ENCODE data around the gene ALDH16A1.

ALDH16A1 gene

DNA sequence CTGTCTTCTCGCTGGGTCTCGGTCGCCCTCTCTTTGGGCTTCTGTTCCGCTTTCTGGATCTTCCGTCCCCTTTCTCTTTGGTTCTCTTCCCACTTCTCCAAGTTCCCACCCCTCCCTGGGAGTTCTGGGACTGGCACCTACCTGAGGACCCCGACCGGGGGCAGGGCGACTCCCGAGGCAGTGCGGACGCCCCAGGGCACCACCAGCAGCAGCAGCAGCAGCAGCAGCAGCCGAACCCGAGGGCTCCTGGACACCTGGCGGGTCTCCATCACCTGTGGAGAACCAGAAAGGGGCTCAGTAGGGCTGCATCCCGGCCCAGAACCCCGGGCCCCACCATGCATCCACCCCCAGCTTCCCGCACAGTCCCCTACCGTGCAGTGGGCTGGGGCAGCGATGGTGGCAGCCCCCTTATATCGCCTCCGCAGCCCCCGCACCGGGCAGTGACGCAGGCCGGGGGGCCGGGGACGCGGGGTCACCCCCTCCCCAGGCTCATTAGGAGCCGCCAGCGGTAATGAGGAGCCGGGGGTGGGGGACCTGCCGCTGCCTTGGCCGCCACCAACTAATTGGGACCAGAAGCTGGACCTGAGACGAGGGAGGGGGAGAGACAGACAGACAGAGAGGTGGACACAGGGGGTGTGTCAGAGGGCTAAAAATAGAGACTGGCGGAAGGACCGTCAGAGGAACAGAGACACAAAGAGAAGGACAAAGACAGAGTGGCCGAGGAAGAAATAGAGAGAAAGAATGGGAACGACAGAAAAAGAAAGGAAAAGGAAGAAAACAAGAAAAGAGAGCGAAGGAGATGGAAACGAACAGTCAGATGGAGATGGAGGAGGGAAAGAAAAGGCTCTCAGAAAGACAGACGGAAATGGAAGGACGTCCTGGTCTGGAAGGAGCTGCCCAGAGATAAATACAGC is 29.7 kb upstream of the ALDH16A1 start, which contains the start of gene PTH2:
TSS of gene PTH2 (minus strand) at position 371 of the 914 bp plus-strand sequence. CDS start at position 269, 102 bp downstream.
- no peak within 1 kb of the TSS for H3K27ac ChIP-seq (replicated peaks; ENCODE audit: low read length)
- WGBS, 2 donors (ENCODE audit: extremely low coverage in 2 of 2, insufficient read length in 2 of 2, insufficient replicate concordance in 1 of 2) = no CpG with 5 or more reads among the region's 42 CpGs

DNA sequence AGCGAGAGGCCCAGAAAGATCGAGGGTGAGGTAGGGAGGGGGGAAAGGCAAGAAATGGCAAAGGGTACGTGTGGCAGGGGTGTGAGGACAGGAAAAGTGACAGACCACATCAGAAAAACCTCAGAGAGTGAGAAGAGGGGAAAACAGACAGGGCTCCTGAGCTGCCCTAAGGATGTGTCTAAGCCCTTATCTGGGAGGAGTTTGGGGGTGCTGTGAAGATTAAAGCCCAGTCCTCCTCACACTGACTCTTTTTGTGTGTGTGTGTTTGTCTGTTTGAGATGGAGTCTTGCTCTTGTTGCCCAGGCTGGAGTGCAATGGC is 29.1 kb upstream of the ALDH16A1 start:
- no peak for DNase-seq (ENCODE audit: low spot score)
- no peak overlapping the region for H3K4ac ChIP-seq (ENCODE audit: low read length)
- no peak overlapping the region for H3K14ac ChIP-seq (ENCODE audit: low read length)
- H2AK5ac ChIP-seq (ENCODE audit: low read depth, low read length) = no peak overlapping the region
- H3K9ac ChIP-seq (ENCODE audit: low read depth, low read length, poor library complexity) = no peak overlapping the region
- peaks cover 21 to 24% of the 10 kb centered on the region in 2 donors for H3K4me1 ChIP-seq (ENCODE audit: control insufficient read depth in 2 of 2, insufficient read depth in 1 of 2, low read depth in 1 of 2, low read length in 2 of 2)
- H3K9me3 ChIP-seq (replicated peaks in 1 of 2; ENCODE audit: control insufficient read depth in 2 of 2, insufficient read depth in 1 of 2, low read depth in 1 of 2, low read length in 2 of 2) = no peaks in the 10 kb centered on the region
- peaks cover 8 to 96% (median 76%) of the 10 kb centered on the region in 3 experiments for H3K27me3 ChIP-seq (ENCODE audit: control insufficient read depth in 3 of 3, insufficient read depth in 3 of 3, low read depth in 1 of 3, low read length in 3 of 3)
- H3K23ac ChIP-seq (ENCODE audit: low read depth, low read length, poor library complexity) = no peak overlapping the region
- peaks cover 2% of the 10 kb centered on the region for H3K79me1 ChIP-seq (ENCODE audit: low read depth, low read length)
- H4K8ac ChIP-seq (ENCODE audit: low read depth, low read length) = no peak overlapping the region
- no peak overlapping the region for H2BK12ac ChIP-seq (ENCODE audit: low read length)
- no peak overlapping the region for H3K27ac ChIP-seq (replicated peaks; ENCODE audit: low read length)
- peak overlapping the region; percentile 97 for H2AFZ ChIP-seq (ENCODE audit: low read length)
- H4K91ac ChIP-seq (ENCODE audit: low read depth, low read length, poor library complexity) = no peak overlapping the region
- no peak overlapping the region for H3K4me3 ChIP-seq (ENCODE audit: low read length in 2 of 2)
- no peak overlapping the region for H2BK5ac ChIP-seq (ENCODE audit: low read length)
- no peak overlapping the region for H2BK15ac ChIP-seq (ENCODE audit: low read length)
- no peak overlapping the region for H2BK120ac ChIP-seq (ENCODE audit: low read depth, low read length)
- no peaks in the 10 kb centered on the region for H3K36me3 ChIP-seq (replicated peaks in 1 of 2; ENCODE audit: control insufficient read depth in 2 of 2, insufficient read depth in 2 of 2, low read length in 2 of 2)
- peak overlapping the region; percentile 85 for H3K4me2 ChIP-seq (ENCODE audit: insufficient read depth, low read length, poor library complexity, severe bottlenecking)
- WGBS, 2 donors (ENCODE audit: extremely low coverage in 2 of 2, insufficient read length in 2 of 2, insufficient replicate concordance in 1 of 2) = no CpG with 5 or more reads among the region's 3 CpGs
- H3K18ac ChIP-seq (ENCODE audit: low read length) = peak overlapping the region; percentile 77

More for the DNA sequence above, 29.7 kb upstream of the ALDH16A1 start, which contains the start of gene PTH2:
- H3K14ac ChIP-seq (ENCODE audit: low read length) = no peak within 1 kb of the TSS
- no peak within 1 kb of the TSS for H2BK120ac ChIP-seq (ENCODE audit: low read depth, low read length)
- H2AFZ ChIP-seq (ENCODE audit: low read length) = peak within 1 kb of the TSS; percentile 97
- H3K4me2 ChIP-seq (ENCODE audit: insufficient read depth, low read length, poor library complexity, severe bottlenecking) = peak within 1 kb of the TSS; percentile 85
- no peak for DNase-seq (ENCODE audit: low spot score)
- peak within 1 kb of the TSS; percentile 93 for H3K18ac ChIP-seq (ENCODE audit: low read length)
- H4K8ac ChIP-seq (ENCODE audit: low read depth, low read length) = no peak within 1 kb of the TSS
- peak within 1 kb of the TSS; percentile 24 to 42 for H3K4me3 ChIP-seq (ENCODE audit: low read length in 2 of 2)
- H2AK5ac ChIP-seq (ENCODE audit: low read depth, low read length) = peak within 1 kb of the TSS; percentile 97
- peaks cover 8 to 97% (median 71%) of the 10 kb centered on the region in 3 experiments for H3K27me3 ChIP-seq (ENCODE audit: control insufficient read depth in 3 of 3, insufficient read depth in 3 of 3, low read depth in 1 of 3, low read length in 3 of 3)
- no peak within 1 kb of the TSS for H2BK12ac ChIP-seq (ENCODE audit: low read length)
- peak within 1 kb of the TSS; percentile 50 for H3K9ac ChIP-seq (ENCODE audit: low read depth, low read length, poor library complexity)
- peaks cover 16 to 19% of the 10 kb centered on the region in 2 donors for H3K4me1 ChIP-seq (ENCODE audit: control insufficient read depth in 2 of 2, insufficient read depth in 1 of 2, low read depth in 1 of 2, low read length in 2 of 2)
- no peak within 1 kb of the TSS for H3K4ac ChIP-seq (ENCODE audit: low read length)
- H3K36me3 ChIP-seq (replicated peaks in 1 of 2; ENCODE audit: control insufficient read depth in 2 of 2, insufficient read depth in 2 of 2, low read length in 2 of 2) = no peaks in the 10 kb centered on the region
- no peaks in the 10 kb centered on the region for H3K79me1 ChIP-seq (ENCODE audit: low read depth, low read length)
- H2BK15ac ChIP-seq (ENCODE audit: low read length) = peak within 1 kb of the TSS; percentile 75
- H2BK5ac ChIP-seq (ENCODE audit: low read length) = peak within 1 kb of the TSS; percentile 68
- H3K9me3 ChIP-seq (replicated peaks in 1 of 2; ENCODE audit: control insufficient read depth in 2 of 2, insufficient read depth in 1 of 2, low read depth in 1 of 2, low read length in 2 of 2) = no peaks in the 10 kb centered on the region
- peak within 1 kb of the TSS; percentile 25 for H4K91ac ChIP-seq (ENCODE audit: low read depth, low read length, poor library complexity)
- peak within 1 kb of the TSS; percentile 58 for H3K23ac ChIP-seq (ENCODE audit: low read depth, low read length, poor library complexity)

DNA sequence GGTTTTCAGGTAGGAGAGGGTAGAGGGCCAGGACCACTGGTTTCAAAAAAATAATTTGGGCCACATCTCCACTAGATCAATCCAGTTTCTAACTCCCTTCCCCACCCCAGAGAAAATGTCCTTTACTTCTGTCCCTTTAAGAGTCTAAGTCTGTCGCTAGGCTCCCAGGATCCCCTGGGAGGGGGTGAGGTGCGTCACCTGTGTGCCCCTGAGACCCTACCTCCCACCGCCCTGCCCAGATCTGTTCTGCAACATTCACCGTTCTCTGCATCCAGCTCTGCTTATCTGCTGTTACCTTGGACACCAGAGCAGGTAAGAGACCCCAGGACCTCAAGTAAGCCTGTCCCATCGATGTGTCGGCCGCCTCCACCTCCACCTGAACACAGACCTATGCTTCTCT is 27.8 kb upstream of the ALDH16A1 start, which contains the start of gene GFY:
TSS of gene GFY (plus strand) at position 211 of the 400 bp plus-strand sequence. CDS start 1,043 bp downstream, outside the sequence.
- no peak within 1 kb of the TSS for H2BK15ac ChIP-seq (ENCODE audit: low read length)
- peak within 1 kb of the TSS; percentile 63 for H2AK5ac ChIP-seq (ENCODE audit: low read depth, low read length)
- H3K4me2 ChIP-seq (ENCODE audit: insufficient read depth, low read length, poor library complexity, severe bottlenecking) = peak within 1 kb of the TSS; percentile 20
- H4K8ac ChIP-seq (ENCODE audit: low read depth, low read length) = no peak within 1 kb of the TSS
- H3K4ac ChIP-seq (ENCODE audit: low read length) = no peak within 1 kb of the TSS
- no peaks in the 10 kb centered on the region for H3K9me3 ChIP-seq (replicated peaks in 1 of 2; ENCODE audit: control insufficient read depth in 2 of 2, insufficient read depth in 1 of 2, low read depth in 1 of 2, low read length in 2 of 2)
- peaks cover 24 to 31% of the 10 kb centered on the region in 2 donors for H3K4me1 ChIP-seq (ENCODE audit: control insufficient read depth in 2 of 2, insufficient read depth in 1 of 2, low read depth in 1 of 2, low read length in 2 of 2)
- H2BK12ac ChIP-seq (ENCODE audit: low read length) = peak within 1 kb of the TSS; percentile 19
- H2AFZ ChIP-seq (ENCODE audit: low read length) = no peak within 1 kb of the TSS
- H3K18ac ChIP-seq (ENCODE audit: low read length) = peak within 1 kb of the TSS; percentile 70
- H3K79me1 ChIP-seq (ENCODE audit: low read depth, low read length) = peaks cover 2% of the 10 kb centered on the region
- H3K4me3 ChIP-seq (ENCODE audit: low read length in 2 of 2) = no peak within 1 kb of the TSS
- no peaks in the 10 kb centered on the region for H3K36me3 ChIP-seq (replicated peaks in 1 of 2; ENCODE audit: control insufficient read depth in 2 of 2, insufficient read depth in 2 of 2, low read length in 2 of 2)
- no peak within 1 kb of the TSS for H4K91ac ChIP-seq (ENCODE audit: low read depth, low read length, poor library complexity)
- no CpG with 5 or more reads among the region's 7 CpGs for whole genome bisulfite sequencing, 2 donors (ENCODE audit: extremely low coverage in 2 of 2, insufficient read length in 2 of 2, insufficient replicate concordance in 1 of 2)
- no peak within 1 kb of the TSS for H2BK120ac ChIP-seq (ENCODE audit: low read depth, low read length)
- H3K14ac ChIP-seq (ENCODE audit: low read length) = no peak within 1 kb of the TSS
- H3K27me3 ChIP-seq (ENCODE audit: control insufficient read depth in 3 of 3, insufficient read depth in 3 of 3, low read depth in 1 of 3, low read length in 3 of 3) = peaks cover 8 to 95% (median 76%) of the 10 kb centered on the region in 3 experiments
- H3K27ac ChIP-seq (replicated peaks; ENCODE audit: low read length) = no peak within 1 kb of the TSS
- H3K23ac ChIP-seq (ENCODE audit: low read depth, low read length, poor library complexity) = no peak within 1 kb of the TSS
- DNase-seq (ENCODE audit: low spot score) = no peak
- H3K9ac ChIP-seq (ENCODE audit: low read depth, low read length, poor library complexity) = no peak within 1 kb of the TSS
- no peak within 1 kb of the TSS for H2BK5ac ChIP-seq (ENCODE audit: low read length)

DNA sequence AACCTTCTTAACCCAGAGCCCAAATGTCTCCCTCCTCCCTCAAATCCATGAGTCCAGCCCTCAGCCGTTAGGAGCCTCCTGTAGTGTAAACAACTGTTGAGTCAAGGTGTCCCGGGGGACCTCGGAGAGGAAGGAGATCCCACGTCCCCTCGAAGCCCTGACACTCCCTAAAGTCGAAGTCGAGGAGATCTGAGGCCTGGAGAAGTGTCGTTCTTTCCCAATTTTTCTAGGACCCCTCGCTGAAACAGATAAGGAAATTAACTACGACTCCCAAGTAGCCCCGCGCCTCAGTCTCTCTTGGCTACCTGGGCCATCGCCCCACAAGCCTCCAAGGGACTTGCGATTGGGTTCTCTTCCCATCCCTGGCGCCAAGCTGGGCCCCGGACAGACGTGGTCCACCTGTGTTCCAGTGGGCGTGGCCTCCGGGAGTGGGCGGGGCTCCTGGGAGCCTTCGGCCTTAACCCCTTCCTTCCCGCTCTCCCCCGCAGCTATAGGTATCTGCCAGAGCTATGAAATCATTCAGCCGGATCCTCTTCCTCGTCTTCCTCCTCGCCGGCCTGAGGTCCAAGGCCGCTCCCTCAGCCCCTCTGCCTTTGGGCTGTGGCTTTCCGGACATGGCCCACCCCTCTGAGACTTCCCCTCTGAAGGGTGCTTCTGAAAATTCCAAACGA is 27.0 kb upstream of the ALDH16A1 start:
- no peaks in the 10 kb centered on the region for H3K9me3 ChIP-seq (replicated peaks in 1 of 2; ENCODE audit: control insufficient read depth in 2 of 2, insufficient read depth in 1 of 2, low read depth in 1 of 2, low read length in 2 of 2)
- H3K79me1 ChIP-seq (ENCODE audit: low read depth, low read length) = peaks cover 2% of the 10 kb centered on the region
- no peak overlapping the region for H2BK12ac ChIP-seq (ENCODE audit: low read length)
- no peak for DNase-seq (ENCODE audit: low spot score)
- H4K91ac ChIP-seq (ENCODE audit: low read depth, low read length, poor library complexity) = no peak overlapping the region
- H2BK5ac ChIP-seq (ENCODE audit: low read length) = no peak overlapping the region
- H3K18ac ChIP-seq (ENCODE audit: low read length) = peak overlapping the region; percentile 88
- H3K4me1 ChIP-seq (ENCODE audit: control insufficient read depth in 2 of 2, insufficient read depth in 1 of 2, low read depth in 1 of 2, low read length in 2 of 2) = peaks cover 28 to 32% of the 10 kb centered on the region in 2 donors
- H3K4me3 ChIP-seq (ENCODE audit: low read length in 2 of 2) = no peak overlapping the region
- H3K23ac ChIP-seq (ENCODE audit: low read depth, low read length, poor library complexity) = no peak overlapping the region
- no peak overlapping the region for H3K4ac ChIP-seq (ENCODE audit: low read length)
- no peak overlapping the region for H3K14ac ChIP-seq (ENCODE audit: low read length)
- H3K36me3 ChIP-seq (replicated peaks in 1 of 2; ENCODE audit: control insufficient read depth in 2 of 2, insufficient read depth in 2 of 2, low read length in 2 of 2) = no peaks in the 10 kb centered on the region
- no peak overlapping the region for H4K8ac ChIP-seq (ENCODE audit: low read depth, low read length)
- H2AK5ac ChIP-seq (ENCODE audit: low read depth, low read length) = peak overlapping the region; percentile 63
- peaks cover 8 to 95% (median 74%) of the 10 kb centered on the region in 3 experiments for H3K27me3 ChIP-seq (ENCODE audit: control insufficient read depth in 3 of 3, insufficient read depth in 3 of 3, low read depth in 1 of 3, low read length in 3 of 3)
- no CpG with 5 or more reads among the region's 30 CpGs for WGBS, 2 donors (ENCODE audit: extremely low coverage in 2 of 2, insufficient read length in 2 of 2, insufficient replicate concordance in 1 of 2)
- no peak overlapping the region for H2BK15ac ChIP-seq (ENCODE audit: low read length)
- H2AFZ ChIP-seq (ENCODE audit: low read length) = no peak overlapping the region
- H2BK120ac ChIP-seq (ENCODE audit: low read depth, low read length) = no peak overlapping the region
- H3K27ac ChIP-seq (replicated peaks; ENCODE audit: low read length) = no peak overlapping the region
- H3K9ac ChIP-seq (ENCODE audit: low read depth, low read length, poor library complexity) = no peak overlapping the region
- H3K4me2 ChIP-seq (ENCODE audit: insufficient read depth, low read length, poor library complexity, severe bottlenecking) = peak overlapping the region; percentile 20

Data from neuronal stem cell (in vitro differentiated cells).